Mesodermal cell (in vitro differentiated cells): ENCODE results near the gene TAF1.
"Not testable (repeated sequence)": the region's sequence is repeated elsewhere in the genome, so short reads cannot be mapped to it uniquely, and the experiment has no call there.

ENCODE experiments used
- H3K27ac ChIP-seq: 2 replicates; pipeline ENCODE4 v1.7.0; 2013; ENCODE audit warnings: mild to moderate bottlenecking, low read depth, low read length, moderate library complexity; ENCODE audit not compliant: severe bottlenecking
- H3K36me3 ChIP-seq: 2 replicates; pipeline ENCODE4 v1.7.1; 2013; ENCODE audit warnings: mild to moderate bottlenecking, low read length, moderate library complexity; ENCODE audit not compliant: control insufficient read depth, insufficient read depth
- H3K4me1 ChIP-seq: one replicate; pipeline ENCODE4 v1.7.1; 2013; ENCODE audit warnings: mild to moderate bottlenecking, low read length; ENCODE audit not compliant: insufficient read depth, control insufficient read depth, poor library complexity, severe bottlenecking
- H3K4me3 ChIP-seq: 2 replicates; pipeline ENCODE4 v1.7.0; 2013; ENCODE audit warnings: low read length, control low read depth, mild to moderate bottlenecking; ENCODE audit not compliant: insufficient read depth, poor library complexity, severe bottlenecking; ENCODE audit errors: extremely low read depth
- H3K9me3 ChIP-seq: 2 replicates; pipeline ENCODE4 v1.7.1; 2013; ENCODE audit warnings: mild to moderate bottlenecking, low read length, moderate library complexity; ENCODE audit not compliant: control insufficient read depth
- WGBS, 2 experiments: methylation state at CpG; one replicate each; pipeline ENCODE4 v1.1.5; 2013; ENCODE audit warnings: missing lambda C conversion rate in 2 of 2; ENCODE audit not compliant: insufficient coverage in 2 of 2; 5-methylcytosine and 5-hydroxymethylcytosine counted together

TAF1 gene

GRCh38 chrX:71420686-71421085, 54.5 kb downstream of the TAF1 start:
- peaks cover 41% of the 10 kb centered on the region for H3K36me3 ChIP-seq
- H3K9me3 ChIP-seq: no peaks in the 10 kb centered on the region
- no peak overlapping the region for H3K4me3 ChIP-seq
- H3K4me1 ChIP-seq: no peaks in the 10 kb centered on the region
- H3K27ac ChIP-seq: no peak overlapping the region
- WGBS, 2 experiments: 90% methylated on average over 4 of the region's 20 CpGs; no CpG with 5 or more reads in 1 of the 2 experiments

GRCh38 chrX:71432733-71433132, 66.6 kb downstream of the TAF1 start:
- Histone ChIP-seq H3K4me1 (no peaks in the 10 kb centered on the region), H3K36me3 (peaks cover 7% of the 10 kb centered on the region), H3K27ac (no peak overlapping the region), H3K4me3 (no peak overlapping the region), H3K9me3 (no peaks in the 10 kb centered on the region)
- WGBS, 2 experiments: no CpG with 5 or more reads among the region's 1 CpG

GRCh38 chrX:71438750-71439149, 72.6 kb downstream of the TAF1 start:
- H3K4me1 ChIP-seq: no peaks in the 10 kb centered on the region
- no peak overlapping the region for H3K4me3 ChIP-seq
- H3K9me3 ChIP-seq: no peaks in the 10 kb centered on the region
- peaks cover 16% of the 10 kb centered on the region for H3K36me3 ChIP-seq
- H3K27ac ChIP-seq: no peak overlapping the region
- 89 to 90% methylated on average over 1 to 2 of the region's 6 CpGs for WGBS, 2 experiments

GRCh38 chrX:71439420-71439819, 73.3 kb downstream of the TAF1 start:
- no CpG with 5 or more reads among the region's 3 CpGs for WGBS, 2 experiments
- H3K27ac ChIP-seq: no peak overlapping the region
- H3K36me3 ChIP-seq: peaks cover 19% of the 10 kb centered on the region
- H3K4me1 ChIP-seq: no peaks in the 10 kb centered on the region
- H3K4me3 ChIP-seq: no peak overlapping the region
- no peaks in the 10 kb centered on the region for H3K9me3 ChIP-seq

- H3K36me3 ChIP-seq: peaks cover 21% of the 10 kb centered on the region
- no peaks in the 10 kb centered on the region for H3K9me3 ChIP-seq
- no CpG with 5 or more reads among the region's 3 CpGs for WGBS, 2 experiments
- H3K4me3 ChIP-seq: no peak overlapping the region
- no peaks in the 10 kb centered on the region for H3K4me1 ChIP-seq
- H3K27ac ChIP-seq: no peak overlapping the region
Observed at GRCh38 chrX:71439896-71440295, 73.7 kb downstream of the TAF1 start.

- Histone ChIP-seq H3K27ac (no peak overlapping the region), H3K9me3 (no peaks in the 10 kb centered on the region), H3K36me3 (peaks cover 26% of the 10 kb centered on the region), H3K4me3 (no peak overlapping the region), H3K4me1 (no peaks in the 10 kb centered on the region)
- WGBS, 2 experiments: 100% methylated on average over 3 of the region's 4 CpGs; no CpG with 5 or more reads in 1 of the 2 experiments
Observed at GRCh38 chrX:71440401-71440800, 74.2 kb downstream of the TAF1 start.

GRCh38 chrX:71441809-71442208, 75.7 kb downstream of the TAF1 start:
- not testable (repeated sequence) for H3K4me1 ChIP-seq, H3K9me3 ChIP-seq, H3K4me3 ChIP-seq, H3K27ac ChIP-seq
- H3K36me3 ChIP-seq: peaks cover 27% of the 10 kb centered on the region
- WGBS, 2 experiments: no CpG with 5 or more reads among the region's 2 CpGs

GRCh38 chrX:71450433-71451106, 84.4 kb downstream of the TAF1 start:
- WGBS, 2 experiments: no CpG with 5 or more reads among the region's 2 CpGs
- H3K36me3 ChIP-seq: peaks cover 41% of the 10 kb centered on the region
- no peak overlapping the region for H3K27ac ChIP-seq
- no peaks in the 10 kb centered on the region for H3K4me1 ChIP-seq
- H3K9me3 ChIP-seq: no peaks in the 10 kb centered on the region
- no peak overlapping the region for H3K4me3 ChIP-seq

- H3K4me3 ChIP-seq, H3K4me1 ChIP-seq, H3K27ac ChIP-seq, H3K9me3 ChIP-seq: not testable (repeated sequence)
- no CpG with 5 or more reads among the region's 6 CpGs for WGBS, 2 experiments
- peaks cover 48% of the 10 kb centered on the region for H3K36me3 ChIP-seq
Observed at GRCh38 chrX:71451518-71451917, 85.4 kb downstream of the TAF1 start.

- Histone ChIP-seq H3K4me1 (no peaks in the 10 kb centered on the region), H3K4me3 (no peak overlapping the region), H3K9me3 (no peaks in the 10 kb centered on the region), H3K27ac (no peak overlapping the region), H3K36me3 (peaks cover 52% of the 10 kb centered on the region)
- no CpG with 5 or more reads among the region's 4 CpGs for WGBS, 2 experiments
Observed at GRCh38 chrX:71453056-71453455, 86.9 kb downstream of the TAF1 start.

GRCh38 chrX:71454222-71454621, 88.1 kb downstream of the TAF1 start:
- Histone ChIP-seq H3K36me3 (peaks cover 62% of the 10 kb centered on the region), H3K4me3 (no peak overlapping the region), H3K4me1 (no peaks in the 10 kb centered on the region), H3K27ac (no peak overlapping the region), H3K9me3 (no peaks in the 10 kb centered on the region)
- 92% methylated on average over 2 of the region's 3 CpGs; no CpG with 5 or more reads in 1 of the 2 experiments for WGBS, 2 experiments
